OCI-LY3 (cell line): ENCODE measurements around the gene TMEM54.

Experiments used
- H2AFZ ChIP-seq: fragments of 200-600, 300-600 bp; shearing (Covaris generic); 2 replicates; pipeline ENCODE4 v1.6.0; 2014; ENCODE audit warnings: antibody characterized with exemption, low read depth, low read length
- H3K27ac ChIP-seq: fragments of 200-600, 300-600 bp; sonication (generic); 2 replicates; pipeline ENCODE4 v1.5.1; 2014; ENCODE audit warnings: mild to moderate bottlenecking, low read length, moderate library complexity, mixed read lengths
- H3K27me3 ChIP-seq: fragments of 200-600, 300-600 bp; sonication (generic); 2 replicates; pipeline ENCODE4 v1.6.1; 2014; ENCODE audit warnings: low read depth, low read length, mixed read lengths
- H3K36me3 ChIP-seq: fragments of 200-600, 300-600 bp; sonication (generic); replicated peaks from 2 replicates; pipeline ENCODE3; 2014; ENCODE audit warnings: low read depth, low read length, mixed read lengths
- H3K4me1 ChIP-seq: fragments of 300-600, 200-600 bp; sonication (generic); 2 replicates; pipeline ENCODE4 v1.6.1; 2014; ENCODE audit warnings: low read length, mixed read lengths
- H3K4me2 ChIP-seq: fragments of 200-600, 300-600 bp; sonication (generic); 2 replicates; pipeline ENCODE4 v1.6.1; 2014; ENCODE audit warnings: low read length, mixed read lengths
- H3K4me3 ChIP-seq: fragments of 300-600, 200-600 bp; sonication (generic); 2 replicates; pipeline ENCODE4 v1.5.1; 2014; ENCODE audit warnings: antibody characterized with exemption, mild to moderate bottlenecking, low read length, moderate library complexity
- H3K79me2 ChIP-seq: fragments of 300-600, 200-600 bp; shearing (Covaris generic); 2 replicates; pipeline ENCODE4 v1.6.1; 2014; ENCODE audit warnings: mild to moderate bottlenecking, low read length, mixed read lengths
- H3K9ac ChIP-seq: fragments of 300-600, 200-600 bp; shearing (Covaris generic); 2 replicates; pipeline ENCODE4 v1.6.0; 2014; ENCODE audit warnings: mild to moderate bottlenecking, low read length, moderate library complexity
- H3K9me3 ChIP-seq: fragments of 200-600, 300-600 bp; shearing (Covaris generic); 2 replicates; pipeline ENCODE4 v1.6.1; 2014; ENCODE audit warnings: low read length, mixed read lengths; ENCODE audit not compliant: insufficient read depth
- H4K20me1 ChIP-seq: fragments of 200-600, 300-600 bp; sonication (generic); 2 replicates; pipeline ENCODE4 v1.6.1; 2016; ENCODE audit warnings: low read length, mixed read lengths; ENCODE audit not compliant: insufficient read depth
- CTCF ChIP-seq: fragments of 200-600, 300-600 bp; sonication (generic); IDR thresholded peaks from 2 replicates; pipeline ENCODE4 v1.5.1; 2014; ENCODE audit warnings: antibody characterized with exemption, low read length, low read depth
- EZH2phosphoT487 ChIP-seq: fragments of 200-600 bp; shearing (Covaris generic); IDR thresholded peaks from 2 replicates; pipeline ENCODE4 v1.6.1; 2018; ENCODE audit warnings: antibody characterized with exemption, mixed run types, low read depth

Gene TMEM54

GRCh38 chr1:32873484-32873883 lies 27.7 kb downstream of the TMEM54 start:
- no peak for TF ChIP-seq CTCF
- TF ChIP-seq EZH2phosphoT487 = no peak
- H3K9me3 ChIP-seq = no peaks in the 10 kb centered on the region
- no peak overlapping the region for H3K9ac ChIP-seq
- H3K4me3 ChIP-seq = no peak overlapping the region
- H3K79me2 ChIP-seq = no peaks in the 10 kb centered on the region
- no peaks in the 10 kb centered on the region; the same call in 1 of the 2 replicates for H3K27me3 ChIP-seq
- H3K27ac ChIP-seq = no peak overlapping the region
- H3K36me3 ChIP-seq = no peaks in the 10 kb centered on the region
- no peaks in the 10 kb centered on the region for H4K20me1 ChIP-seq
- peaks cover 22% of the 10 kb centered on the region for H3K4me1 ChIP-seq
- H2AFZ ChIP-seq = no peak overlapping the region
- H3K4me2 ChIP-seq = no peak overlapping the region

- Histone ChIP-seq H3K27me3 (no peaks in the 10 kb centered on the region; the same call in 1 of the 2 replicates), H3K4me1 (peaks cover 22% of the 10 kb centered on the region), H3K4me2 (peak overlapping the region; percentile 34), H3K9ac (no peak overlapping the region), H3K4me3 (peak overlapping the region; percentile 71; the same call in 1 of the 2 replicates), H2AFZ (no peak overlapping the region), H3K36me3 (no peaks in the 10 kb centered on the region), H3K27ac (no peak overlapping the region), H3K79me2 (no peaks in the 10 kb centered on the region), H3K9me3 (no peaks in the 10 kb centered on the region), H4K20me1 (no peaks in the 10 kb centered on the region)
- no peak for TF ChIP-seq CTCF
- TF ChIP-seq EZH2phosphoT487 = no peak
Observed at GRCh38 chr1:32872192-32872460, 29.1 kb downstream of the TMEM54 start.

- Histone ChIP-seq H3K4me2 (0 out of 2 replicates have a peak overlapping the region, but pooled peaks have one; percentile 34), H3K4me1 (peaks cover 18% of the 10 kb centered on the region), H3K9ac (no peak overlapping the region), H3K79me2 (no peaks in the 10 kb centered on the region), H3K36me3 (no peaks in the 10 kb centered on the region), H2AFZ (no peak overlapping the region), H3K27me3 (no peaks in the 10 kb centered on the region; the same call in 1 of the 2 replicates), H3K9me3 (no peaks in the 10 kb centered on the region), H4K20me1 (no peaks in the 10 kb centered on the region), H3K4me3 (no peak overlapping the region), H3K27ac (no peak overlapping the region)
- TF ChIP-seq EZH2phosphoT487 (no peak), CTCF (no peak)
Observed at GRCh38 chr1:32871364-32872191, 29.6 kb downstream of the TMEM54 start.

GRCh38 chr1:32870615-32871363 lies 30.4 kb downstream of the TMEM54 start, which contains the start of gene FNDC5:
Gene FNDC5, minus strand, starts transcription at chr1:32870912.
- TF ChIP-seq CTCF = no peak
- no peak for TF ChIP-seq EZH2phosphoT487
- Histone ChIP-seq H3K4me2 (no peak within 1 kb of the TSS), H3K4me1 (peaks cover 11% of the 10 kb centered on the region), H3K27me3 (no peaks in the 10 kb centered on the region; the same call in 1 of the 2 replicates), H3K36me3 (no peaks in the 10 kb centered on the region), H3K9ac (no peak within 1 kb of the TSS), H3K4me3 (no peak within 1 kb of the TSS), H3K27ac (no peak within 1 kb of the TSS), H2AFZ (no peak within 1 kb of the TSS), H4K20me1 (no peaks in the 10 kb centered on the region), H3K79me2 (no peaks in the 10 kb centered on the region), H3K9me3 (no peaks in the 10 kb centered on the region)
